ENCODE data around the gene C17orf67. TPM values are rescaled to one million over a fixed set of nuclear protein-coding genes. Genes with fewer than 3 reads are reported as not detected.

C17orf67 gene
- total and polyA plus RNA-seq, 9 of the 15 experiments (the other 6 are each of a cell fraction or from before 2014, with no cell fraction given): 0.07 to 1.7 (median 0.59) TPM

- intact Hi-C loops (cut with micrococcal nuclease): no loop called here
Measured at GRCh38 chr17:56773124-56773523, 60.6 kb downstream of the C17orf67 start.

More at GRCh38 chr17:56773124-56773523, 60.6 kb downstream of the C17orf67 start:
- Histone ChIP-seq H3K4me2 (ENCODE audit: insufficient read depth, low read length) (0 out of 2 replicates have a peak overlapping the region, but pooled peaks have one; percentile 6), H4K20me1 (replicated peaks; ENCODE audit: control insufficient read depth, insufficient read depth, low read length) (no peaks in the 10 kb centered on the region), H3K4me1 (replicated peaks in 1 of 2; ENCODE audit: control insufficient read depth in 2 of 2, insufficient read depth in 2 of 2, low read length in 2 of 2) (peaks cover 0 to 7% of the 10 kb centered on the region in 2 experiments; a peak in 2 of 5 replicates), H3K9ac (ENCODE audit: insufficient read depth in 1 of 2, low read depth in 2 of 2, low read length in 2 of 2) (no peak overlapping the region), H3K36me3 (ENCODE audit: control insufficient read depth, insufficient read depth, low read length) (no peaks in the 10 kb centered on the region), H3K9me3 (replicated peaks; ENCODE audit: control insufficient read depth, insufficient read depth, low read depth, low read length) (no peaks in the 10 kb centered on the region), H3K27me3 (ENCODE audit: control insufficient read depth in 2 of 2, insufficient read depth in 2 of 2, low read length in 2 of 2) (peaks cover 5 to 18% of the 10 kb centered on the region in 2 experiments; a peak in 4 of 5 replicates), H3K4me3 (no peak overlapping the region), H3K27ac (ENCODE audit: extremely low read depth, low read depth, low read length) (no peak overlapping the region), H3K79me2 (ENCODE audit: control insufficient read depth, insufficient read depth, low read length) (no peaks in the 10 kb centered on the region), H2AFZ (ENCODE audit: low read depth, low read length) (0 out of 2 replicates have a peak overlapping the region, but pooled peaks have one; percentile 35), H3K9me1 (ENCODE audit: control insufficient read depth, insufficient read depth, low read length) (no peaks in the 10 kb centered on the region)
- in situ Hi-C loops (cut with MboI): no loop called here
- WGBS (ENCODE audit: insufficient coverage, low coverage, missing lambda C conversion rate): 0% methylated on average over 3 of the region's 3 CpGs
- CTCF ChIA-PET (ENCODE audit: low intra/inter-chr PET ratio): no interaction called here
- FAIRE-seq (no peak), ATAC-seq (peak; percentile 69), DNase-seq (ENCODE audit: extremely low read depth in 1 of 4, low spot score in 3 of 4) (peak in 2 of 4 experiments; percentile 16 to 48)
- BruUV-seq (replicated peaks): no TSS peak
- TF ChIP-seq BRD9 (IDR thresholded peaks at IDR 0.05; ENCODE audit: low read depth, partially characterized antibody): peak; percentile 93
- no peak for TF ChIP-seq HSF4 (CRISPR knock-in tag; IDR thresholded peaks at IDR 0.05; ENCODE audit: borderline replicate concordance)
- TF ChIP-seq ELF1 (tag; IDR thresholded peaks at IDR 0.05): no peak
- no peak for TF ChIP-seq FOXJ3 (CRISPR knock-in tag; IDR thresholded peaks at IDR 0.05)
- peak; percentile 3 for TF ChIP-seq RBM25 (IDR thresholded peaks at IDR 0.05; ENCODE audit: low read depth, low read length, severe bottlenecking)
- TF ChIP-seq ZFP36 (IDR thresholded peaks at IDR 0.05; ENCODE audit: low read depth, low read length, partially characterized antibody): peak; percentile 37
- no peak for TF ChIP-seq UBTF (IDR thresholded peaks at IDR 0.05; ENCODE audit: borderline replicate concordance in 1 of 2, low read depth in 2 of 2, low read length in 2 of 2)
- TF ChIP-seq MITF (IDR thresholded peaks at IDR 0.05): no peak
- TF ChIP-seq ZNF146 (CRISPR knock-in tag; IDR thresholded peaks at IDR 0.05; ENCODE audit: unreplicated experiment): no peak
- POLR2A ChIA-PET: interaction anchor here (0.7 to 1.7 kb wide), 2 partner anchors 10 to 12 kb away, joined by 3 to 6 read pairs; no protein-coding TSS in a partner anchor

Data from K562 (cell line).